A549 (cell line): ENCODE measurements around the gene NYNRIN.
"Not testable (repeated sequence)": the region's sequence is repeated elsewhere in the genome, so short reads cannot be mapped to it uniquely, and the experiment has no call there.

ENCODE experiments used
- CEBPB ChIP-seq, 2 experiments: fragments of >200 bp in 1 of 2; sonication (Bioruptor Twin) in 1 of 2; formaldehyde crosslinking in 1 of 2; IDR thresholded peaks; 2 replicates each; pipeline ENCODE4 v1.6.1; 2012 to 2016
- CTCF ChIP-seq: fragments of >200 bp; sonication (Bioruptor Twin); formaldehyde crosslinking; IDR thresholded peaks from 3 replicates; pipeline ENCODE4 v1.5.1; 2016
- HOXA7 ChIP-seq: fragments of 250-450 bp; sonication (Bioruptor Pico); IDR thresholded peaks from 2 replicates; pipeline ENCODE4 v1.5.0; 2020; ENCODE audit warnings: mild to moderate bottlenecking, moderate library complexity
- JUN ChIP-seq, 2 experiments: fragments of >200 bp; sonication (Bioruptor Twin); formaldehyde crosslinking; IDR thresholded peaks; 2 replicates in 1 of 2; 3 replicates in 1 of 2; pipeline ENCODE4 v1.6.1; 2016 to 2017
- KDM1A ChIP-seq: fragments of 200-600 bp; sonication (generic); IDR thresholded peaks from 2 replicates; pipeline ENCODE4 v1.6.1; 2016; ENCODE audit warnings: low read depth, mild to moderate bottlenecking
- NR3C1 ChIP-seq: fragments of >200 bp; sonication (Bioruptor Twin); formaldehyde crosslinking; IDR thresholded peaks from 3 replicates; pipeline ENCODE4 v1.6.1; 2017
- POLR2A ChIP-seq: IDR thresholded peaks from 2 replicates; pipeline ENCODE4 v1.6.1; 2012; ENCODE audit warnings: mild to moderate bottlenecking, low read length
- POLR2AphosphoS2 ChIP-seq: conservative IDR thresholded peaks from 2 replicates; pipeline ENCODE4 v1.6.1; 2012; ENCODE audit warnings: low read length, improper control_type of control experiment, inconsistent platforms
- RAD21 ChIP-seq, 2 experiments: fragments of >200 bp in 1 of 2; sonication (Bioruptor Twin) in 1 of 2; formaldehyde crosslinking in 1 of 2; IDR thresholded peaks in 1 of 2; conservative IDR thresholded peaks in 1 of 2; 2 replicates in 1 of 2; 3 replicates in 1 of 2; pipeline ENCODE4 v1.6.1; 2012 to 2018; ENCODE audit warnings: inconsistent platforms in 1 of 2
- RARB ChIP-seq: fragments of 250-450 bp; sonication (Bioruptor Pico); IDR thresholded peaks from 2 replicates; pipeline ENCODE4 v1.8.0; 2021; ENCODE audit warnings: mild to moderate bottlenecking, moderate library complexity
- TF ChIP-seq, protein P1 (sequence below): fragments of 250-450 bp; sonication (Bioruptor Pico); IDR thresholded peaks from 2 replicates; pipeline ENCODE4 v1.5.0; 2021; ENCODE audit warnings: mild to moderate bottlenecking, moderate library complexity, borderline replicate concordance

DNA sequence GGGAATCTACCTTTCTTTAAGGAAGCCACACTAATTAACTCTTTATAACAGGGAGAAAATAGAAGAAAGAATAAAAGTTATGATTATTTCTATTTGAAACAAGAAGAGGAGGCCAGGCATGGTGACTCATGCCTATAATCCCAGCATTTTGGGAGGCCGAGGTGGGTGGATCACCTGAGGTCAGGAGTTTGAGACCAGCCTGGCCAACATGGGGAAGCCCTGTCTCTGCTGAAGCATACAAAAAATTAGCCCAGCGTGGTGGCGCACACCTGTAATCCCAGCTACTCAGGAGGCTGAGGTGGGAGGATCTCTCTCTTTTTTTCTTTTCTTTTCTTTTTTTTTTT is 44.3 kb upstream of the NYNRIN start:
- TF ChIP-seq POLR2A; JUN (IDR thresholded peaks at IDR 0.05); CTCF; POLR2AphosphoS2; HOXA7; RAD21 (conservative IDR thresholded peaks at IDR 0.05 in 1 of 2, IDR thresholded peaks at IDR 0.05 in 1 of 2); CEBPB (IDR thresholded peaks at IDR 0.05); NR3C1; KDM1A; RARB (CRISPR knock-in tag): not testable (repeated sequence)
- TF ChIP-seq, protein P1, sequence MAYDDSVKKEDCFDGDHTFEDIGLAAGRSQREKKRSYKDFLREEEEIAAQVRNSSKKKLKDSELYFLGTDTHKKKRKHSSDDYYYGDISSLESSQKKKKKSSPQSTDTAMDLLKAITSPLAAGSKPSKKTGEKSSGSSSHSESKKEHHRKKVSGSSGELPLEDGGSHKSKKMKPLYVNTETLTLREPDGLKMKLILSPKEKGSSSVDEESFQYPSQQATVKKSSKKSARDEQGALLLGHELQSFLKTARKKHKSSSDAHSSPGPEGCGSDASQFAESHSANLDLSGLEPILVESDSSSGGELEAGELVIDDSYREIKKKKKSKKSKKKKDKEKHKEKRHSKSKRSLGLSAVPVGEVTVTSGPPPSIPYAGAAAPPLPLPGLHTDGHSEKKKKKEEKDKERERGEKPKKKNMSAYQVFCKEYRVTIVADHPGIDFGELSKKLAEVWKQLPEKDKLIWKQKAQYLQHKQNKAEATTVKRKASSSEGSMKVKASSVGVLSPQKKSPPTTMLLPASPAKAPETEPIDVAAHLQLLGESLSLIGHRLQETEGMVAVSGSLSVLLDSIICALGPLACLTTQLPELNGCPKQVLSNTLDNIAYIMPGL (CRISPR knock-in tag): not testable (repeated sequence)
